CD4-positive, alpha-beta T cell treated with Interleukin-15 for 4 hours (primary cell): Measurements from ENCODE around the gene POU6F1.

Experiments used
- DNase-seq: peaks from one replicate; pipeline ENCODE4 v3.0.0-alpha.2; 2020; ENCODE audit warnings: low spot score

The POU6F1 gene

DNA sequence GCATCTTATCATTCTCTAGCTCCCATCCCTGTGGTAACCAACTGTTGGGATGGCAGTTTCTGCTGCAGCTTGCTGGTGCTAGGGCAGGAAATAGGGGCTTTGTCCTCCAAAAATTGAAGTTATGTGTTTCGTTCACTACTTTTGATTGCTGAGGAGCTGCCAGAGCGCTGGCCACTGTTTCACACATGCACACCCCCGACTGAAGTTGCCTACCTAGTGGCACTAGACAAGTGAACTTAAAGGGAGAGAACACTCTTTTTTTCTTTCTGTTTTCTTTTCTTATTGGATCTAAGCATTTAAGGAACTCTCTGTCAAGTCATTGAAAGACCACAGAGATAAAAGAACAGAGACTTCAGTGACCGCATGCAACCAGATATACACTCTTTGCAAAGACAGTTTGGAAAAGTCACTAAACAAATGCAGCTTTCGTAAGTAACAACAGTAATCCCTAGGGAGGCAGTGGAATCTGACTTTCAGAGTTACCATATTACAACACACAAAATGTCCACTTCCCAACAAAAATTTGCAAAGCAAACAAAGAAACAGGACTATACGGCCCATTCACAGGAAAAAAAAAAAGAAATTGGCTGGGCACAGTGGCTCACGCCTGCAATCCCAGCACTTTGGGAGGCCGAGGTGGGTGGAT is 56.9 kb downstream of the POU6F1 start:
- DNase-seq = no peak

DNA sequence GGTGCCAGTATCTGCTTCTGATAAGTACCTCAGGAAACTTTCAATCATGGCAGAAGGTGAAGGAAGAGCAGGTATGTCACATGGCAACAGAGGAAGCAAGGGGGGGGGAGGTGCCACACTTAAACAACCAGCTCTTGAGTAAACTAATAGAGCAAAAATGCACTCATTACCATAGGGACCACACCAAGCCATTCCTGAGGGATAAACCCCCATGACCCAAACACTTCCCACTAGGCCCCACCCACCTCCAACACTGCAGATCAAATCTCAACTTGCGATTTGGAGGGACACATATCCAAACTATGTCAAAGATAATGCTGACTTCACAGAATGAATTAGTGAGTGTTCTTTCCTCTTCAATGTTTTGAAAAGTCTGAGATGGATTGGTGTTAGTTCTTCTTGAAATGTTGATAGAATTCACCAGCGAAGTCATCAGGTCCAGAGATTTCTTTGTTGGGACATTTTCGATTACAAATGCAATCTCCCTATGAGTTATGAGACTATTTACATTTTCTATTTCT is 61.6 kb downstream of the POU6F1 start:
- DNase-seq = no peak

DNA sequence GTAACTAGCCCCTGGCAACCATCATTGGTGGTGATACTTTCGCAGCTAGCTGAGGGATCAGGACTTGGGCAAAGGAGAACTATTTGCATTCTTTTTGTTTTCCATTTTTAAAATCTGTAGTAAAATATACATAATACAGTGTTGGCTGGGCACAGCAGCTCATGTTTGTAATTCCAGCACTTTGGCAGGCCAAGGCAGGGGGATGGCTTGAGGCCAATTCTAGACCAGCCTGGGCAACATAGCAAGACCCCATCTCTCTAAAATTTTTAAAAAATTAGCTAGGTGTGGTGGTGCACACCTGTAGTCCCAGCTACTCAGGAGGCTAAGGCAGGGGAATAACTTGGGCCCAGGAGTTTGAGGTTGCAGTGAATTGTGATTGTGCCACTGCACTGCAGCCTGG is 64.9 kb downstream of the POU6F1 start:
- no peak for DNase-seq

DNA sequence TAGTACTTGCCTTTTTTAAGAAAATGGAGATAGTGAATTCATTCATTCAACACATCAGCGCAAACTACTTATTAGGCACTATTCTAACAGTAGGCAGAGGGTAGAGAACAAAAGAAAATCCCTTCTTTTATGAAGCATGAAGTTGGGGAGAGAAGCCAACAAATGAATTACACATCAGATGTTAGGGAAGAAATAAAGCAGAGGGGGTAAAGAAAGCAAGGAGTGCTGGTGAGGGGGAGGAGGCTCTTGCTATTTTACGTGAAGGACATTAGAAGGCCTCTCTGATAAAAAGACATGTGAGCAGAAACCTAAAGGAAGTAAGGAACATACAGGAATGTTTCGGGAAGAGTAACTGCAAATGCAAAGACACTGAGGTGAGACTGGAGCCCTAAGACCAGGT is 67.1 kb downstream of the POU6F1 start:
- DNase-seq = no peak

DNA sequence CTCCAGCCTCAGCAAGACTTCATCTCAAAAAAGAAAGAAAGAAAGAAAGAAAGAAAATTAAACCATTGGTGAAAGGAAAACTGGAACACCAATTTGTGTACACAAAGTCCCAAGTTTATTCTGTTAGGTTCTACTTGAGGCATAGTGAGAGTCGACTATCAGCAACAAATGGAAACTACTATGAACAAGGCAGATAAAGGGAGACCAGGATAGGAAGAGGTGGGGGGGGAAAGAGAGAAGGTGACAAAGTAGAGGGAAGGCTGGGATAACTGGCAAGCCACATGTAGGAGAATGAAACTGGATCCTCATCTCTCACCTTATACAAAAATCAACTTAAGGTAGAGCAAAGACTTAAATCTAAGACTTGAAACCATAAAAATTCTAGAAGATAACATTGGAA is 70.6 kb downstream of the POU6F1 start:
- no peak for DNase-seq

DNA sequence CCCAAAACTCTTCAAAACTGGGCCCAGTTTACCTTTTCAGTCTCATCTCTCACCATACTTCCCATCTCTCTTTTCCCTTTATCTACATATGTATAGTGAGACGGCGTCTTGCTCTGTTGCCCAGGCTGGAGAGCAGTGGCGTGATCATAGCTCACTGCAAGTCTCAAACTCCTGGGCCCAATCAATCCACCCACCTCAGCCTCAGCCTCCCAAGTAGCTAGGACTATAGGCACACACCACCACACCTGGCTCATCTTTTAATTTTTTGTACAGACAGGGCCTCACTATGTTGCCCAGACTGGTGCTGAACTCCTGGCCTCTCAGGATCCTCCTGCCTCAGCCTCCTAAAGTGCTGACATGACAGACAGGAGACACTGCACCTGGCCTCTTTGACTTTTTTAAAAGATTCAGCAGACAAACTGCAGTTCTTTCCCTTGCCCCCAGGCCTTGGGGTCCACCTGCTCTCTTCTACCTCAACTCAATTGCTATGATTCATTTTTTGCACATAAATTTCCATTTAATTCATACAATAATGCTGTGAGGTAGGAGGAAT is 78.5 kb downstream of the POU6F1 start:
- DNase-seq = no peak
